A172 (cell line): ENCODE data around the gene PERM1. TPM values are rescaled to one million over a fixed set of nuclear protein-coding genes. Genes with fewer than 3 reads are reported as not detected.
"Not testable (repeated sequence)": the region's sequence is repeated elsewhere in the genome, so short reads cannot be mapped to it uniquely, and the experiment has no call there.

Experiments
- DNase-seq: peaks from one replicate; pipeline ENCODE4 v3.0.0-alpha.2; 2015; ENCODE audit warnings: low spot score
- total RNA-seq: library from RNA; depleted of rRNA; stranded (reverse); fragments of >200 nt; shearing (Covaris generic); gene quantifications from 2 replicates; pipeline ENCODE4 v1.2.3, GENCODE V29; 2014

The PERM1 gene
- total RNA-seq, 1 experiment from 2014 or later, result not detected

DNA sequence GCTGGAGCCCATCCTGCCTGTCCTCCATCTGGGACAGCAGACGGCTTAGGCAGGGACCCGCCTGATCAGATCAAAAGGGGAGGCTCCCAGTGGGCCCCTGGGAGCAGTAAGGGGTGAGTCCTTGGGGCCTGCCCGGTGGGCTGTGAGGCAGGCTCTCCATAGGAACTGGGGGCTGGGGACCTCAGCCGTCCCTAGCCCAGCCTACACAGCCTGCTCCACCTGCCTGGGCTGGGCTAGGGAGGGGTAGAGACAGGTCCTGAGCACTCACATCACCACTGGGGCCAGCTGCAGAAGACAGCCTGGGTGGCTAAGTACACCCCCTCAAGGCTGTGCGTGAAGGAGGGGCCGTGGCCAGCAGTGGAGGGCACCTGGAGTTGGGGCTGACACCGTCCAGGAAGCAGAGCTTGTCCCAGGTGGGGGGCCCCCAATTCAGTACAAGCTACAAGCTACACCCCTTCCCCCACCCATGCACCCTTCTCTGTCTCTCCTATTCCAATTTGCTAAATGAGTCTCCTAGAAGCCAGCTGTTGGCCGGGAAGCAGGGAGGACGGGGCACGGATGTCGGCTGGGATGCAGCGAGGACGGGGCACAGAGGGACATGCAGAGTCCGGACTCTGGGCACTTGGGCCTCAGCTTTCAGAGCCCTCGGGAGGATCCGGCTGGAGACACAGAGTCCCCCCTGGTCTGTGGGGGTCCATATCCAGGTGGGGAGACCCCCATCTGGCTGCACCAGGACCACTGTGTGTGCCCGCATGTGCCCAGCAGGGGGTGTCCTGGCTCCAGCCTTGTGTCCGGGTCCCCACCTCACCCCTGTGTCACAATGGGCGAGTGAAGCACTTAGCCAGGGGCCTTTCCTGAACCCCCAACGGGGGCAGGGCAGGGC is 33.1 kb upstream of the PERM1 start:
- no peak for DNase-seq

DNA sequence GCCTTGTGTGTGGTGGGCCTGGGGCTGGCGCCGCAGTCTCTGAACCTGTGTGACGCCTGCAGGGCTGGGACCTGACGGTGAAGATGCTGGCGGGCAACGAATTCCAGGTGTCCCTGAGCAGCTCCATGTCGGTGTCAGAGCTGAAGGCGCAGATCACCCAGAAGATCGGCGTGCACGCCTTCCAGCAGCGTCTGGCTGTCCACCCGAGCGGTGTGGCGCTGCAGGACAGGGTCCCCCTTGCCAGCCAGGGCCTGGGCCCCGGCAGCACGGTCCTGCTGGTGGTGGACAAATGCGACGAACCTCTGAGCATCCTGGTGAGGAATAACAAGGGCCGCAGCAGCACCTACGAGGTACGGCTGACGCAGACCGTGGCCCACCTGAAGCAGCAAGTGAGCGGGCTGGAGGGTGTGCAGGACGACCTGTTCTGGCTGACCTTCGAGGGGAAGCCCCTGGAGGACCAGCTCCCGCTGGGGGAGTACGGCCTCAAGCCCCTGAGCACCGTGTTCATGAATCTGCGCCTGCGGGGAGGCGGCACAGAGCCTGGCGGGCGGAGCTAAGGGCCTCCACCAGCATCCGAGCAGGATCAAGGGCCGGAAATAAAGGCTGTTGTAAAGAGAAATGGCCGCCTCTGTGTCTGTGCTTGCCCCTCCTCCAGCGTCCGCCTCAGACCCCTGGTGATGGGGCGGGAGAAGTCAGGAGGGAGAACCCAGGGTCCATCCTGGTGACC is 32.2 kb upstream of the PERM1 start:
- DNase-seq, result no peak

DNA sequence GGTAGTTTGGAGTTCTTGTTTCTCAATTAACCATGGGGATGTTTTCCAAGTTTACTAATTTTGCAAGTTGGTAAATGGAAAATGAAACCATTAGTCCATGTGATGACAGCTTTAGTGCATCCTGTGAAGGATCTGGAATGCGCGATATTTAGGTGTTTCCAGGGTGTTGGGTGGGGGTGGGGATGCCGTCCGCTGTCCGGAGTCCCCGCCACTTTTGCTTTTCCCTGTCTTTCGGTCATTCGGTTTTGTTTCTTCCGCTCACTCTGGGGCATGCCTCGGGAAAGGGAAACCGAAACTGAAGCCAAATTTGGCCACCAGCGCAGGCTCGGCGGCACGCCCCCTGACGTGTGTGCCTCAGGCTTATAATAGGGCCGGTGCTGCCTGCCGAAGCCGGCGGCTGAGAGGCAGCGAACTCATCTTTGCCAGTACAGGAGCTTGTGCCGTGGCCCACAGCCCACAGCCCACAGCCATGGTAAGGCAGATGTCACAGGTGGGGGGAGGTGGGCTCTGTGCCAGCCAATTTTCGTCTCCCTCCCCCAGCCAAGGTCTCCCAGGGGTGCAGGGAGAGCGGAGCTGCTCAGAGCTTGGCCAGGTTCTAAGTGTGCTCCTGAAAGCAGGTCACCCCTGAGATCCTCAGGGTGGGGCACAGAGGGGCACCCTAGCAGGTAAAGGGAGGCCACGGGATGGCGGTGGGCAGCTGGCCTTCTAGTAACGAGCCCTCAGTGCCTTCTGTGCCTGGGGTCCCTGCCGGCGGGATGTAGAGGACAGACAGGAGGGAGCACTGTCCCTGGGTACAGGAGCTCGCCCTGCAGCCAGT is 31.4 kb upstream of the PERM1 start, which contains the start of gene ISG15:
ISG15 (plus strand) TSS at position 393 of the 817 bp plus-strand sequence; CDS start at position 470, 77 bp downstream.
- DNase-seq, result peak; percentile 71

GRCh38 chr1:1012736-1013104 is 30.8 kb upstream of the PERM1 start:
- DNase-seq, result not testable (repeated sequence)

GRCh38 chr1:1011396-1011949 is 29.6 kb upstream of the PERM1 start:
- no peak for DNase-seq

- DNase-seq, result not testable (repeated sequence)
Measured at GRCh38 chr1:1010131-1010530, 28.2 kb upstream of the PERM1 start.

- DNase-seq, result no peak
Measured at GRCh38 chr1:1006305-1007159, 24.6 kb upstream of the PERM1 start.

GRCh38 chr1:1005774-1006304 is 23.9 kb upstream of the PERM1 start:
- DNase-seq, result no peak

DNA sequence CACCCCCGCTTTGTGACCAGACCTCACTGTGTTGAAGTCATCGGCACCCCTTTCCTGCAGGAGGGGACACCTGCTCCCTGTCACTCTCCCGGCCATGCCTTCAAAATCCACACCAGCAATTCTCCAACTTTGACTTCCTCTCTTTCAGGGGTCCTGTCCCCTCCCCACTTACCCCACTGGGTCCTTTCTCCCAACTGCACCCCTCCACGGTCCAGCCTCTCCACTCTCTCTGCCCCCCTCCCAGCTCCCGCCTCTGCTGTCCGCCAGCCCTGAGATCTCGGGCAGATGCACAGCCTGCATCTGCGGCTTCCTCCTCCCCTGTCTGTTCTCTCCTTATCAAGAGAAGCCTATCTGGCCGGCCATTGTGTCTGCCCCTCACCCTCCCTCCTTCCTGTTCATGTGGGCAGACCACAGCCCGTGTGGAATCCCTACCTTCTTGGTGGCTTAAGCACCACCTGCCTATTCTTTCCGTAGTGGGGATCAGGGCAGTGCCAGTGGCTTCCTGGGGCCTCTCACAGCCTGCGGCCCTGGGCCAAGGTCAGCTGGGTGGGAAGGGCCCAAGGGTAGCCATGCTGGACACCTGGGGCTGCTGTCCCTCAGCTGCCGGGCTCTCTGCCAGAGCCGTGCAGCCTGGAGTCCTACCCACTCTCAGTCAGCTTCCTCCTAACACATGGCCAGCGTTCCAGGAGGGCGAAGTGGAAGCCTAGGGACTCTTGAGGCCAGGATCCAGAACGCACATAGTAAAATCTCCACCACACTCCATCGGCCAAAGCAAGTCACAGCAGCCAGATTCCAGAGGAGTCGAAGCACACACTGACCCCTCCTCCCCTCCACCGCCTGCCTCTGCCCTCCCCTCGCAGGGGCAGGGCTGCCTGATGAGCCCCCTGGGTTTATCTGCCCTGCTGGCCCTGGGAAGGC is 23.1 kb upstream of the PERM1 start:
- peak; percentile 65 for DNase-seq

DNA sequence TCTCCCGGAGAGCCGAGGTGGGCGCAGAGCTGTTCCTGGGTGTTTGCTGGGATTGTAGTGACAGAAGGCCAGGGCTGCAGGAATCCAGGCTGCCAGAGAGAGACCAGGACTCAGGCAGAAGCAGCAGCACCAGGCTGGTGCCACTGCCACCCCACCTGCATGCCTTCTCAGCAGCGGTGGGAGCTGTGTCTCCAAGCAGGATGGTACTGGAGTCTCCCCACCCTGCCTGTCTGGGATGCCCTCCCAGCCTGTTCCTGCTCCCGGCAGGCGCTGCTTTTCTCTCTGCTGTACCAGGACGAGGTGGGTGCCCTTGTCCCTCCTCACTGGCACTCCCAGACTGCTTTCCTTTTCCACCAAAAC is 22.5 kb upstream of the PERM1 start:
- DNase-seq, result no peak

DNA sequence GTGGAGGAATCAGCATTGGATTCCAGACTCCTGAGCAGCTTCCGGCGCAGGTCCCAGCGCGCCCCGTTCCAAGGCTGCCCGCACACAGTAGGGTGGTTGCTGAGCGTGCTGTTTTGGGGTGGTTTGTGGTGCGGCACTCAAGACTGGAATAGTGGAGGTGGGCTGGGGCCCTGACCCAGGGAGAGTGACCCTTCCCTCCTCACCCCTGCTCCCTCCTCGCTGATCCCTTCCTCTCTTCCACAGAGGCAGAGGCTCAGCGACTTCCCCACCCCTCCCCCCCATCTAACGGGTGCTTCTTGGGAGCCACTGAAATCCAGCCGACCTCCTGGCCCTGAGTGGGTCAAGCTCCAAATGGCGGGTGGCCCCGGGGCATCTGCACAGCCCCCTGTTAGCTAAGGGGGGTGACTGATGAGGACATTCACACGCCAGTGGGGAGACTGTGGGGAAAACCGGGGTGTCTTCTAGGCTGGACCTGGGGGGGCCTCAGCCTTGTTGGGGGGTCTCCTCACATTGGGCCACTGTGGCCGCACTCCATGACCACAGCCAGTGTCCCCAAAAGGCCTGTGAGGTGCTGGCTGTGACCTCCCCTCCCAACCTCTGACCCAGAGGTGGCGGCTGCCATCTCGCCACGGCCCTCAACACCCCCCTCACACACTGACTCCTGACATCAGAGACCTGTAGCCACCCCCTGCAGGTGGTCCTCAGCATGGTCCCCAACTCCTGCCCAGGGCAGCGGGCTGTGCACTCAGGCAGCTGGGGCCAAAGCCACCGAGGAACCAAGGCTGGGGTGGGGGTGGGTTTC is 21.9 kb upstream of the PERM1 start:
- no peak for DNase-seq

GRCh38 chr1:1001057-1001783 is 19.3 kb upstream of the PERM1 start:
- DNase-seq, result no peak

DNA sequence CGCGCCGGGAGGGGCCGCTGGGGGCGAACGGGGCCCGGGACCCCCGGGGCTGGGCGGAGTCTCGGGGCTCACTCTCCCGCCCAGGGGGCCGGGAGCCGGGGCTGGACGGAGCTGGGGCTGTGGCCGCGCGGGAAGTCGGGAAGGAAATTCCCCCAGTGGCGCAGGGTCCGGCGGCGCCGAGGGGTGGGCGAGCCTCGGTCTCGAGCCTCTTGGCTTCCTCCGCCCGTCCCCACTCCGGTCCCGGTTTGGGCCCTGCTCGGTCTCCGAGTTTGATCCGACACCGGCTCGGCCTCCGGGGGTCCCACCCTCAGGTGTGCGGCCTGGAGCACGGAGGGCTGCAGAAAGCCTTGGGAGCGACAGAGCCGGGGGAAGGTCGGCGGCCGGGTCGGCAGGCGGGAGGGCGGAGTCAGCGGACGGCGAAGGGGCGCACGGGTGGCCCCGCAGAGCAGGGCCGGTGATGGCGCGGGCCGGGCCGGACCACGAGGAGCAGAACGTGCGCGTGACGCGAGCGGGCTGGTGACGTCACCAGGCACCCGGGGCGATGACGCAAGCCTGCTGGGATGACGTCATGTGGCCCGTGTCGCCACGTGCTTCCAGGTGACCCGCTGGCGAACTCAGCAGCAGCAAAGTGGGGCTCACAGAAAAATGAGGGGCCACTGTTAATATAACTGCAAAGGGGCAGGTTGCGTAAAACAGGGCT is 18.6 kb upstream of the PERM1 start:
- peak; percentile 51 for DNase-seq

DNA sequence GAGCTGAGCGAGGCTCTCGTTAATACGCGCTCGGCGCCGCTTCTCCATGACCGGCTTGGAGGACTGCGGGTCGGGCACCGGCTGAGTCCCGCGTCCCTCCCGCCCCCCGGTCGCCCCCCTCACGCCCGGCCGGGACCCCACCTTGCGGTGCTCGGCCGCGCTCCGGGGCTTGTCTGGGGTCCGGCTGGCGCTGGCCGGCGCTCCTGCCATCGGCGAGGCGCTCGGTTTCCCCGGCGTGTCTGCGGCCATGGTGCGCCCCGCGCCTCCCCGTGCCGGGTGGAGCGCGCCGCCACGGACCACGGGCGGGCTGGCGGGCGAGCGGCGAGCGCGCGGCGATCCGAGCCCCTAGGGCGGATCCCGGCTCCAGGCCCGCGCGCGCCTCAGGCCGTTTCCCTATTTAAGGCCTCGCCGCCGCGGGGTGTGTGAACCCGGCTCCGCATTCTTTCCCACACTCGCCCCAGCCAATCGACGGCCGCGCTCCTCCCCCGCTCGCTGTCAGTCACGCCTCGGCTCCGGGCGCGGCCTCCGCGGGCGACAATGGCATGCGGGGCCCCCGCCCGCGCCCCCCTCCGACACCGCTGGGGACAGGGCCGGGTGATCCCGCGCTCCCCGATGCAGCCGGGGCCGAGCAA is 17.9 kb upstream of the PERM1 start, which contains the start of gene HES4:
HES4 (minus strand) TSS at position 373 of the 632 bp plus-strand sequence; CDS start at position 249, 124 bp downstream.
- peak; percentile 69 for DNase-seq

DNA sequence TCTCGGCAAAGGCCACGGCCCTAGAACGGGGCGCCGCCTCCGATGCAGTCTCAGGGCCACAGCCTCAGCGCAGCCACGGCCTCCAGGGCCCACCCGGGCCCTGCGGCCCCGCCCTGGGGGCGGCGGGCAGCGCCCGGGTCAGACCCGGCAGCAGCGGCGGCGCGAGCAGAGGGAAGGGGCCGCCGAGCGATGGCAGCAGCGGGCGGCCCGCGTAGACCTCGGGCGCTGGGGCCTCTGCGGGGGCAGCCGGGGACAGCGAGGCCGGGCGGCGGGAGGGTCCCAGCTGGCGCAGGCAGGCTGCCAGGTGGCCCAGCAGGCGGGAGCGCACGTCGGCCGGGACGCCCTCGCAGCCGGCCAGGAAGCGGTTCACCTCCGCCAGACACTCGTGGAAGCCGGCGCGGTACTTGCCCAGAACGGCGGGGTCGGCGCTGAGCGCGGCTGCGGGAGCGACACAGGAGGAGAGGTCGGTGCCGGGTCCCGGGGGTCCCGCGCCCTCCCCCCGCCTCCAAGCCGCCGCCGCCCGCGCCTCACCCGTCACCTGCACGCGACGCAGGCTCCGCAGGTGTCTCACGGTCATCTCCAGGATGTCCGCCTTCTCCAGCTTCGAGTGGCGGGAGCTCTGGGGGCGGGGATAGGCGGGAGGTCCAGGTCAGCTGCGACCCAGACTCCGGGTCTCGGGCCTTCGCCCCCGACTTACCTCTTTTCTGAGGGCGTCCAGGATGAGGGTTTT is 17.3 kb upstream of the PERM1 start:
- DNase-seq, result no peak

- no peak for DNase-seq
Measured at GRCh38 chr1:998745-998994, 16.8 kb upstream of the PERM1 start.
